ENCODE measurements around the gene HAAO. TPM values are rescaled to one million over a fixed set of nuclear protein-coding genes. Genes with fewer than 3 reads are reported as not detected.

Gene HAAO
- total and polyA plus RNA-seq, 2 of the 13 experiments (the other 11 are each of a cell fraction or from before 2014, with no cell fraction given): 36.1 to 42.7 TPM

- DNase-seq (ENCODE audit: low spot score): no peak
- intact Hi-C loops (cut with micrococcal nuclease; ENCODE audit: unreplicated experiment) (no loop called here), in situ Hi-C loops (cut with HindIII; ENCODE audit: extremely low pct_ligation_motif_present, low pct_unique_long_range_greater_than_20kb) (no loop called here)
- Histone ChIP-seq H3K36me3 (replicated peaks in 1 of 2; ENCODE audit: control insufficient read depth in 1 of 2, insufficient read depth in 2 of 2, low read length in 2 of 2) (peaks cover 3% of the 10 kb centered on the region in 2 experiments; a peak in 1 of 5 replicates), H3K4me1 (ENCODE audit: insufficient read depth, low read length) (peaks cover 47% of the 10 kb centered on the region), H3K4me3 (replicated peaks in 1 of 3; ENCODE audit: insufficient read depth in 1 of 3, low read depth in 2 of 3, low read length in 3 of 3) (peak overlapping the region in 2 of 3 experiments; percentile 98 to 99; a peak in 4 of 6 replicates), H3K79me2 (ENCODE audit: insufficient read depth, low read length) (peaks cover 50% of the 10 kb centered on the region), H3K27ac (ENCODE audit: extremely low read length, insufficient read depth, low read length) (no peak overlapping the region), H3K9ac (ENCODE audit: insufficient read depth, low read depth, low read length) (peak overlapping the region; percentile 99), H4K20me1 (ENCODE audit: insufficient read depth, low read length) (no peaks in the 10 kb centered on the region), H3K4me2 (ENCODE audit: low read depth, low read length) (peak overlapping the region; percentile 86), H3K27me3 (ENCODE audit: control insufficient read depth in 1 of 2, insufficient read depth in 2 of 2, low read length in 2 of 2) (no peaks in the 10 kb centered on the region; a peak in 1 of 5 replicates), H3K9me3 (ENCODE audit: low read length) (no peaks in the 10 kb centered on the region), H2AFZ (ENCODE audit: low read length) (no peak overlapping the region)
- no TSS peak for BruUV-seq (replicated peaks)
- ATAC-seq: no peak
- TF ChIP-seq FOSL2 (CRISPR knock-in tag; IDR thresholded peaks at IDR 0.05) (no peak), MBD4 (IDR thresholded peaks at IDR 0.05; ENCODE audit: borderline replicate concordance, low read length) (peak; percentile 28; the same call in 1 of the 2 replicates)
- no peak for FAIRE-seq
- 86% methylated on average over 6 of the region's 6 CpGs for WGBS (ENCODE audit: low lambda C conversion rate)
- ChIA-PET CTCF (ENCODE audit: low intra/inter-chr PET ratio, low total read pairs) (interaction anchor here (0.7 to 1.2 kb wide), 2 partner anchors 15 to 18 kb away, joined by 5 to 7 read pairs; no protein-coding TSS in a partner anchor), POLR2A (interaction anchor here (0.9 to 9.3 kb wide), 5 partner anchors 7 to 668 kb away, joined by 3 to 287 read pairs (median 13); no protein-coding TSS in a partner anchor)
Measured at GRCh38 chr2:42795275-42795674, 2.9 kb upstream of the HAAO start.

DNA sequence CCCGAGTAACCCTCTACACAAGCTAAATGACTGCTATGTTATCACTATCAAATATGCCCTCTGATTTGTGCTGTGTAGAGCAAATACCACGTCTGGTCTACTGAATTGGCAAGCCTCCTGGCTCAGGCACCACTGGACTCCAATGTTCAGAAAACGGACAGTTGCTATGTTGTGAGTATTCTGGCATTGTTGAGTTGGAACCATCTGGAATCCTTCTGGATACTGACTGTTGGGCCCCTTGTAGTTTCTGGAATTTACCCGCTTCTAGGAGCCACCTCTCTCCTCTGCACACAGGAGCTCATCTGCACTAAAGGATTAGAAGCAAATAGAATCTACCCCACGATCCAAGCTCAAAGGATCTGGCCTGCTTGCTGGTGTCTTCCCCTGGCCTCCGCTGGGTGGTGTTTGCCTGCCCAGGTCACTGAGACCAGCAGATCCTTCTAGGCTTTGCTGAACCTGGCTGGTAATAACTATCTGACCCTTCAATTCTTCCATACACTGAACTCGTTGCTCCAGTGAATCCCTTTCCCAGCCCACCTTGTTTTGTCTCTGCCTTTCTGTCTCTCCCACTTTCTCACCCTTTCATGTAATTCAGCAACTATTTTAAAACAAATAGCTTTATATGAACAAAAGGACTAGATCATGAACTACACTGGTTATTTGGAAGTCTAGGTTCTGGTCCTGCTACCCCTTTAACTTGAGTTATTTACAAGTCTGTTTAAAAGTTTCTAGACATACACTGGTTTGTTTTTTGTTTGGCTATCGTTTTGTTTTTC, 2.1 kb upstream of the HAAO start:
- BruUV-seq (replicated peaks): no TSS peak
- H3K4me1 ChIP-seq (ENCODE audit: insufficient read depth, low read length): peaks cover 56% of the 10 kb centered on the region
- peak overlapping the region; percentile 98 to 99 (median 99) for H3K4me3 ChIP-seq (replicated peaks in 1 of 3; ENCODE audit: insufficient read depth in 1 of 3, low read depth in 2 of 3, low read length in 3 of 3)
- no peaks in the 10 kb centered on the region for H4K20me1 ChIP-seq (ENCODE audit: insufficient read depth, low read length)
- no peaks in the 10 kb centered on the region; a peak in 1 of 5 replicates for H3K27me3 ChIP-seq (ENCODE audit: control insufficient read depth in 1 of 2, insufficient read depth in 2 of 2, low read length in 2 of 2)
- 6% methylated on average over 8 of the region's 8 CpGs for WGBS (ENCODE audit: low lambda C conversion rate)
- in situ Hi-C loops (cut with HindIII; ENCODE audit: extremely low pct_ligation_motif_present, low pct_unique_long_range_greater_than_20kb) (no loop called here), intact Hi-C loops (cut with micrococcal nuclease; ENCODE audit: unreplicated experiment) (loop anchor here (1.0 kb wide), 2 partner anchors 10 to 15 kb away; no protein-coding TSS in a partner anchor)
- peak; percentile 86 for DNase-seq (ENCODE audit: low spot score)
- H3K36me3 ChIP-seq (replicated peaks in 1 of 2; ENCODE audit: control insufficient read depth in 1 of 2, insufficient read depth in 2 of 2, low read length in 2 of 2): peaks cover 3% of the 10 kb centered on the region in 2 experiments; a peak in 1 of 5 replicates
- ChIA-PET CTCF (ENCODE audit: low intra/inter-chr PET ratio, low total read pairs) (interaction anchor here (0.6 to 1.2 kb wide), 4 partner anchors 16 to 33 kb away, joined by 3 to 7 read pairs (median 4); no protein-coding TSS in a partner anchor), POLR2A (interaction anchor here (0.7 to 9.3 kb wide), 13 partner anchors 8 to 801 kb away, joined by 3 to 287 read pairs (median 3); partner anchors contain the start of gene THADA)
- peak overlapping the region; percentile 95 for H3K27ac ChIP-seq (ENCODE audit: extremely low read length, insufficient read depth, low read length)
- peak overlapping the region; percentile 86 for H3K4me2 ChIP-seq (ENCODE audit: low read depth, low read length)
- no peaks in the 10 kb centered on the region for H3K9me3 ChIP-seq (ENCODE audit: low read length)
- ATAC-seq: peak; percentile 75
- H2AFZ ChIP-seq (ENCODE audit: low read length): no peak overlapping the region
- H3K79me2 ChIP-seq (ENCODE audit: insufficient read depth, low read length): peaks cover 50% of the 10 kb centered on the region
- H3K9ac ChIP-seq (ENCODE audit: insufficient read depth, low read depth, low read length): peak overlapping the region; percentile 99
- FAIRE-seq: peak; percentile 96
- no peak for TF ChIP-seq E2F2 (CRISPR knock-in tag; IDR thresholded peaks at IDR 0.05; ENCODE audit: borderline replicate concordance)
- no peak for TF ChIP-seq ZNF30 (CRISPR knock-in tag; IDR thresholded peaks at IDR 0.05)
- no peak for TF ChIP-seq NFRKB (IDR thresholded peaks at IDR 0.05)
- 0 out of 2 replicates have a peak, but pooled peaks have one; percentile 26 for TF ChIP-seq TSC22D2 (CRISPR knock-in tag; IDR thresholded peaks at IDR 0.05; ENCODE audit: borderline replicate concordance)
- no peak for TF ChIP-seq FOSL2 (CRISPR knock-in tag; IDR thresholded peaks at IDR 0.05)
- peak; percentile 46; the same call in 1 of the 2 replicates for TF ChIP-seq MEIS1 (CRISPR knock-in tag; IDR thresholded peaks at IDR 0.05; ENCODE audit: borderline replicate concordance)
- TF ChIP-seq, protein P1, sequence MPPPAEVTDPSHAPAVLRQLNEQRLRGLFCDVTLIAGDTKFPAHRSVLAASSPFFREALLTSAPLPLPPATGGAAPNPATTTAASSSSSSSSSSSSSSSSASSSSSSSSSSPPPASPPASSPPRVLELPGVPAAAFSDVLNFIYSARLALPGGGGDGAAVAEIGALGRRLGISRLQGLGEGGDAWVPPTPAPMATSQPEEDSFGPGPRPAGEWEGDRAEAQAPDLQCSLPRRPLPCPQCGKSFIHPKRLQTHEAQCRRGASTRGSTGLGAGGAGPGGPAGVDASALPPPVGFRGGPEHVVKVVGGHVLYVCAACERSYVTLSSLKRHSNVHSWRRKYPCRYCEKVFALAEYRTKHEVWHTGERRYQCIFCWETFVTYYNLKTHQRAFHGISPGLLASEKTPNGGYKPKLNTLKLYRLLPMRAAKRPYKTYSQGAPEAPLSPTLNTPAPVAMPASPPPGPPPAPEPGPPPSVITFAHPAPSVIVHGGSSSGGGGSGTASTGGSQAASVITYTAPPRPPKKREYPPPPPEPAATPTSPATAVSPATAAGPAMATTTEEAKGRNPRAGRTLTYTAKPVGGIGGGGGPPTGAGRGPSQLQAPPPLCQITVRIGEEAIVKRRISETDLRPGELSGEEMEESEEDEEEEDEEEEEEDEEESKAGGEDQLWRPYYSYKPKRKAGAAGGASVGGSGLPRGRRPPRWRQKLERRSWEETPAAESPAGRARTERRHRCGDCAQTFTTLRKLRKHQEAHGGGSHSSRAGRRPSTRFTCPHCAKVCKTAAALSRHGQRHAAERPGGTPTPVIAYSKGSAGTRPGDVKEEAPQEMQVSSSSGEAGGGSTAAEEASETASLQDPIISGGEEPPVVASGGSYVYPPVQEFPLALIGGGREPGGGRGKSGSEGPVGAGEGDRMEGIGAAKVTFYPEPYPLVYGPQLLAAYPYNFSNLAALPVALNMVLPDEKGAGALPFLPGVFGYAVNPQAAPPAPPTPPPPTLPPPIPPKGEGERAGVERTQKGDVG (CRISPR knock-in tag; IDR thresholded peaks at IDR 0.05; ENCODE audit: borderline replicate concordance): 0 out of 2 replicates have a peak, but pooled peaks have one; percentile 78
- TF ChIP-seq ZNF644 (CRISPR knock-in tag; IDR thresholded peaks at IDR 0.05; ENCODE audit: low read depth): 0 out of 2 replicates have a peak, but pooled peaks have one; percentile 66
- peak; percentile 54 for TF ChIP-seq ASH2L (IDR thresholded peaks at IDR 0.05; ENCODE audit: insufficient read length, low read depth, low read length)
- no peak for TF ChIP-seq ZNF253 (CRISPR knock-in tag; IDR thresholded peaks at IDR 0.05; ENCODE audit: borderline replicate concordance)
